HEK293 (cell line): Measurements from ENCODE around the gene DPP9.

Experiments
- BCL11A ChIP-seq: fragments of 450-650 bp; formaldehyde crosslinking; IDR thresholded peaks from 2 replicates; pipeline ENCODE4 v1.5.1; 2016; ENCODE audit warnings: low read depth, missing biosample characterization, missing genetic modification characterization
- ELK4 ChIP-seq: IDR thresholded peaks from 2 replicates; pipeline ENCODE4 v1.6.1; 2011; ENCODE audit warnings: mild to moderate bottlenecking, low read depth, low read length, borderline replicate concordance
- GFI1B ChIP-seq: fragments of 450-650 bp; formaldehyde crosslinking; IDR thresholded peaks from 2 replicates; pipeline ENCODE4 v1.5.1; 2016; ENCODE audit warnings: missing biosample characterization, missing genetic modification characterization
- SP2 ChIP-seq: fragments of 450-650 bp; formaldehyde crosslinking; IDR thresholded peaks from 2 replicates; pipeline ENCODE4 v1.5.1; 2016; ENCODE audit warnings: missing biosample characterization, missing genetic modification characterization
- SP3 ChIP-seq: fragments of 450-650 bp; formaldehyde crosslinking; IDR thresholded peaks from 2 replicates; pipeline ENCODE4 v1.5.1; 2016; ENCODE audit warnings: missing biosample characterization, missing genetic modification characterization
- YY2 ChIP-seq: fragments of 450-650 bp; formaldehyde crosslinking; IDR thresholded peaks from 2 replicates; pipeline ENCODE4 v1.5.1; 2016; ENCODE audit warnings: missing biosample characterization, missing genetic modification characterization
- ZBTB20 ChIP-seq: fragments of 450-650 bp; formaldehyde crosslinking; IDR thresholded peaks from 2 replicates; pipeline ENCODE4 v1.5.1; 2016; ENCODE audit warnings: missing biosample characterization, missing genetic modification characterization
- ZBTB6 ChIP-seq: fragments of 450-650 bp; formaldehyde crosslinking; IDR thresholded peaks from 2 replicates; pipeline ENCODE4 v1.5.1; 2017; ENCODE audit warnings: missing biosample characterization, missing genetic modification characterization
- ZNF114 ChIP-seq: fragments of 450-650 bp; formaldehyde crosslinking; IDR thresholded peaks from 2 replicates; pipeline ENCODE4 v1.5.0; 2017; ENCODE audit warnings: missing biosample characterization, missing genetic modification characterization
- ZNF121 ChIP-seq: fragments of 450-650 bp; formaldehyde crosslinking; IDR thresholded peaks from 2 replicates; pipeline ENCODE4 v1.5.1; 2016; ENCODE audit warnings: missing biosample characterization, missing genetic modification characterization
- ZNF146 ChIP-seq: fragments of 450-650 bp; formaldehyde crosslinking; IDR thresholded peaks from 2 replicates; pipeline ENCODE4 v1.5.1; 2016; ENCODE audit warnings: missing biosample characterization, missing genetic modification characterization
- ZNF174 ChIP-seq: fragments of 450-650 bp; formaldehyde crosslinking; IDR thresholded peaks from 2 replicates; pipeline ENCODE4 v1.5.0; 2017; ENCODE audit warnings: missing biosample characterization, mild to moderate bottlenecking, missing genetic modification characterization
- ZNF248 ChIP-seq: fragments of 450-650 bp; formaldehyde crosslinking; IDR thresholded peaks from 2 replicates; pipeline ENCODE4 v1.5.1; 2017; ENCODE audit warnings: missing biosample characterization, missing genetic modification characterization
- ZNF274 ChIP-seq, 2 experiments: fragments of 200-500 bp in 1 of 2; fragments of 450-650 bp in 1 of 2; sonication (Bioruptor generic) in 1 of 2; formaldehyde crosslinking in 1 of 2; IDR thresholded peaks; 2 replicates each; pipeline versions ENCODE4 v1.5.1 to v1.6.1; 2014 to 2016; ENCODE audit warnings: borderline replicate concordance in 1 of 2, inconsistent platforms in 1 of 2, low read length in 1 of 2, missing biosample characterization in 1 of 2, missing genetic modification characterization in 1 of 2
- ZNF473 ChIP-seq: fragments of 450-650 bp; formaldehyde crosslinking; IDR thresholded peaks from 2 replicates; pipeline ENCODE4 v1.5.1; 2017; ENCODE audit warnings: missing biosample characterization, missing genetic modification characterization
- ZNF513 ChIP-seq: fragments of 450-650 bp; IDR thresholded peaks from 2 replicates; pipeline ENCODE4 v1.5.1; 2018; ENCODE audit warnings: missing biosample characterization, missing genetic modification characterization
- ZNF521 ChIP-seq: fragments of 450-650 bp; formaldehyde crosslinking; IDR thresholded peaks from 2 replicates; pipeline ENCODE4 v1.5.1; 2017; ENCODE audit warnings: missing biosample characterization, mild to moderate bottlenecking, missing genetic modification characterization
- ZNF549 ChIP-seq: fragments of 450-650 bp; IDR thresholded peaks from 2 replicates; pipeline ENCODE4 v1.5.1; 2018; ENCODE audit warnings: missing biosample characterization, missing genetic modification characterization, mild to moderate bottlenecking, inconsistent platforms, moderate library complexity
- ZNF629 ChIP-seq: fragments of 450-650 bp; formaldehyde crosslinking; IDR thresholded peaks from 2 replicates; pipeline ENCODE4 v1.5.1; 2017; ENCODE audit warnings: missing biosample characterization, missing genetic modification characterization
- ZNF670 ChIP-seq: fragments of 450-650 bp; formaldehyde crosslinking; IDR thresholded peaks from 2 replicates; pipeline ENCODE4 v1.5.1; 2016; ENCODE audit warnings: missing biosample characterization, missing genetic modification characterization, low read depth
- ZNF677 ChIP-seq: fragments of 450-650 bp; IDR thresholded peaks from 2 replicates; pipeline ENCODE4 v1.5.0; 2018; ENCODE audit warnings: missing biosample characterization, mild to moderate bottlenecking, missing genetic modification characterization, moderate library complexity
- ZNF704 ChIP-seq: fragments of 450-650 bp; formaldehyde crosslinking; IDR thresholded peaks from 2 replicates; pipeline ENCODE4 v1.5.1; 2016; ENCODE audit warnings: missing biosample characterization, missing genetic modification characterization
- ZNF785 ChIP-seq: fragments of 450-650 bp; formaldehyde crosslinking; IDR thresholded peaks from 2 replicates; pipeline ENCODE4 v1.5.1; 2016; ENCODE audit warnings: missing biosample characterization, missing genetic modification characterization
- ZNF830 ChIP-seq: fragments of 450-650 bp; IDR thresholded peaks from 2 replicates; pipeline ENCODE4 v1.5.0; 2018; ENCODE audit warnings: missing biosample characterization, missing genetic modification characterization, low read depth, mild to moderate bottlenecking, moderate library complexity
- ZNF843 ChIP-seq: fragments of 450-650 bp; formaldehyde crosslinking; IDR thresholded peaks from 2 replicates; pipeline ENCODE4 v1.5.1; 2016; ENCODE audit warnings: missing biosample characterization, missing genetic modification characterization
- TF ChIP-seq, protein P1 (sequence below): fragments of 450-650 bp; formaldehyde crosslinking; IDR thresholded peaks from 2 replicates; pipeline ENCODE4 v1.5.1; 2016; ENCODE audit warnings: missing biosample characterization, missing genetic modification characterization
- TF ChIP-seq, protein P2 (sequence below): fragments of 450-650 bp; formaldehyde crosslinking; IDR thresholded peaks from 2 replicates; pipeline ENCODE4 v1.5.1; 2016; ENCODE audit warnings: missing biosample characterization, missing genetic modification characterization
- TF ChIP-seq, protein P3 (sequence below): fragments of 450-650 bp; formaldehyde crosslinking; IDR thresholded peaks from 2 replicates; pipeline ENCODE4 v1.5.1; 2017; ENCODE audit warnings: missing biosample characterization, missing genetic modification characterization

DPP9 gene

GRCh38 chr19:4669723-4670480, 53.7 kb downstream of the DPP9 start, which contains the start of gene MYDGF (continued):
- TF ChIP-seq SP2 (tag by site-specific recombination) (peak; percentile 82), ZNF549 (tag by site-specific recombination) (no peak), ZNF830 (no peak), ZBTB20 (peak; percentile 80; the same call in 1 of the 2 replicates), YY2 (peak; percentile 97), ZNF146 (0 out of 2 replicates have a peak, but pooled peaks have one; percentile 28), ZBTB6 (tag by site-specific recombination) (no peak), ZNF248 (tag by site-specific recombination) (no peak), ZNF114 (no peak), ZNF274 (IDR thresholded peaks at IDR 0.05; ENCODE audit: low read length) (no peak), ZNF274 (tag by site-specific recombination; IDR thresholded peaks at IDR 0.05; ENCODE audit: borderline replicate concordance) (no peak), ZNF473 (tag by site-specific recombination) (no peak), ZNF670 (tag by site-specific recombination) (no peak), ZNF513 (tag by site-specific recombination) (no peak), ZNF121 (tag by site-specific recombination) (no peak), ZNF704 (tag by site-specific recombination) (no peak), ELK4 (no peak), BCL11A (tag by site-specific recombination) (no peak), ZNF174 (no peak), ZNF521 (tag by site-specific recombination) (no peak), ZNF843 (tag by site-specific recombination) (no peak), ZNF677 (tag by site-specific recombination) (no peak), ZNF785 (tag by site-specific recombination) (no peak), ZNF629 (tag by site-specific recombination) (no peak), SP3 (peak; percentile 87), GFI1B (tag by site-specific recombination) (no peak)
- TF ChIP-seq, protein P1, sequence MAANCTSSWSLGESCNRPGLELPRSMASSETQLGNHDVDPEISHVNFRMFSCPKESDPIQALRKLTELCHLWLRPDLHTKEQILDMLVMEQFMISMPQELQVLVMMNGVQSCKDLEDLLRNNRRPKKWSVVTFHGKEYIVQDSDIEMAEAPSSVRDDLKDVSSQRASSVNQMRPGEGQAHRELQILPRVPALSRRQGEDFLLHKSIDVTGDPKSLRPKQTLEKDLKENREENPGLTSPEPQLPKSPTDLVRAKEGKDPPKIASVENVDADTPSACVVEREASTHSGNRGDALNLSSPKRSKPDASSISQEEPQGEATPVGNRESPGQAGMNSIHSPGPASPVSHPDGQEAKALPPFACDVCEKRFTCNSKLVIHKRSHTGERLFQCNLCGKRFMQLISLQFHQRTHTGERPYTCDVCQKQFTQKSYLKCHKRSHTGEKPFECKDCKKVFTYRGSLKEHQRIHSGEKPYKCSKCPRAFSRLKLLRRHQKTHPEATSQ (tag by site-specific recombination) = no peak
- TF ChIP-seq, protein P2, sequence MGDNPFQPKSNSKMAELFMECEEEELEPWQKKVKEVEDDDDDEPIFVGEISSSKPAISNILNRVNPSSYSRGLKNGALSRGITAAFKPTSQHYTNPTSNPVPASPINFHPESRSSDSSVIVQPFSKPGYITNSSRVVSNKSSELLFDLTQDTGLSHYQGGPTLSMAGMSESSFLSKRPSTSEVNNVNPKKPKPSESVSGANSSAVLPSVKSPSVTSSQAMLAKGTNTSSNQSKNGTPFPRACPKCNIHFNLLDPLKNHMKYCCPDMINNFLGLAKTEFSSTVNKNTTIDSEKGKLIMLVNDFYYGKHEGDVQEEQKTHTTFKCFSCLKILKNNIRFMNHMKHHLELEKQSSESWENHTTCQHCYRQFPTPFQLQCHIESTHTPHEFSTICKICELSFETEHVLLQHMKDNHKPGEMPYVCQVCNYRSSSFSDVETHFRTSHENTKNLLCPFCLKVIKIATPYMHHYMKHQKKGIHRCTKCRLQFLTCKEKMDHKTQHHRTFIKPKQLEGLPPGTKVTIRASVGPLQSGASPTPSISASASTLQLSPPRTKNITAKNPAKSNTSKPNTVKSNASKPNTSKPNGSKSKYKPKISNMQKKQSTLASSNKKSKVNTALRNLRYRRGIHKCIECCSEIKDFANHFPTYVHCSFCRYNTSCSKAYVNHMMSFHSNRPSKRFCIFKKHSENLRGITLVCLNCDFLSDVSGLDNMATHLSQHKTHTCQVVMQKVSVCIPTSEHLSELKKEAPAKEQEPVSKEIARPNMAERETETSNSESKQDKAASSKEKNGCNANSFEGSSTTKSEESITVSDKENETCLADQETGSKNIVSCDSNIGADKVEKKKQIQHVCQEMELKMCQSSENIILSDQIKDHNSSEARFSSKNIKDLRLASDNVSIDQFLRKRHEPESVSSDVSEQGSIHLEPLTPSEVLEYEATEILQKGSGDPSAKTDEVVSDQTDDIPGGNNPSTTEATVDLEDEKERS (tag by site-specific recombination) = no peak
- TF ChIP-seq, protein P3, sequence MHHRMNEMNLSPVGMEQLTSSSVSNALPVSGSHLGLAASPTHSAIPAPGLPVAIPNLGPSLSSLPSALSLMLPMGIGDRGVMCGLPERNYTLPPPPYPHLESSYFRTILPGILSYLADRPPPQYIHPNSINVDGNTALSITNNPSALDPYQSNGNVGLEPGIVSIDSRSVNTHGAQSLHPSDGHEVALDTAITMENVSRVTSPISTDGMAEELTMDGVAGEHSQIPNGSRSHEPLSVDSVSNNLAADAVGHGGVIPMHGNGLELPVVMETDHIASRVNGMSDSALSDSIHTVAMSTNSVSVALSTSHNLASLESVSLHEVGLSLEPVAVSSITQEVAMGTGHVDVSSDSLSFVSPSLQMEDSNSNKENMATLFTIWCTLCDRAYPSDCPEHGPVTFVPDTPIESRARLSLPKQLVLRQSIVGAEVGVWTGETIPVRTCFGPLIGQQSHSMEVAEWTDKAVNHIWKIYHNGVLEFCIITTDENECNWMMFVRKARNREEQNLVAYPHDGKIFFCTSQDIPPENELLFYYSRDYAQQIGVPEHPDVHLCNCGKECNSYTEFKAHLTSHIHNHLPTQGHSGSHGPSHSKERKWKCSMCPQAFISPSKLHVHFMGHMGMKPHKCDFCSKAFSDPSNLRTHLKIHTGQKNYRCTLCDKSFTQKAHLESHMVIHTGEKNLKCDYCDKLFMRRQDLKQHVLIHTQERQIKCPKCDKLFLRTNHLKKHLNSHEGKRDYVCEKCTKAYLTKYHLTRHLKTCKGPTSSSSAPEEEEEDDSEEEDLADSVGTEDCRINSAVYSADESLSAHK = no peak
